SK-N-SH treated with all-trans-retinoic acid at 6 μM for 48 hours (cell line): ENCODE measurements around the gene MRPS21.

Experiments used
- ATAC-seq: fragments of 200-7000 bp; cut with Tn5 transposase; 3 replicates; pipeline ENCODE4 v1.9.1; 2020; ENCODE audit warnings: mild to moderate bottlenecking, moderate library complexity
- ARNTL ChIP-seq: fragments of 450-650 bp; formaldehyde crosslinking; IDR thresholded peaks from 2 replicates; pipeline ENCODE4 v1.5.0; 2020; ENCODE audit warnings: low read depth, mild to moderate bottlenecking, moderate library complexity, borderline replicate concordance
- BACH2 ChIP-seq: fragments of 250-450 bp; sonication (Bioruptor Pico); IDR thresholded peaks from 2 replicates; pipeline ENCODE4 v1.9.0; 2021; ENCODE audit warnings: mild to moderate bottlenecking, borderline replicate concordance
- CSDC2 ChIP-seq: fragments of 250-450 bp; sonication (Bioruptor Pico); IDR thresholded peaks from 2 replicates; pipeline ENCODE4 v1.5.0; 2020; ENCODE audit warnings: mild to moderate bottlenecking, moderate library complexity
- CSRNP3 ChIP-seq: fragments of 250-450 bp; sonication (Bioruptor Pico); IDR thresholded peaks from 2 replicates; pipeline ENCODE4 v1.5.1; 2021; ENCODE audit warnings: mild to moderate bottlenecking, moderate library complexity
- ESRRG ChIP-seq: fragments of 250-450 bp; sonication (Bioruptor Pico); IDR thresholded peaks from 2 replicates; pipeline ENCODE4 v1.6.1; 2021; ENCODE audit warnings: mild to moderate bottlenecking
- GLIS3 ChIP-seq: fragments of 250-450 bp; sonication (Bioruptor Pico); IDR thresholded peaks from 2 replicates; pipeline ENCODE4 v1.5.0; 2020; ENCODE audit warnings: mild to moderate bottlenecking, moderate library complexity
- ISL1 ChIP-seq: fragments of 250-450 bp; sonication (Bioruptor Pico); IDR thresholded peaks from 2 replicates; pipeline ENCODE4 v2.1.2; 2022; ENCODE audit warnings: mild to moderate bottlenecking, moderate library complexity
- OSR1 ChIP-seq: fragments of 250-450 bp; sonication (Bioruptor Pico); IDR thresholded peaks from 2 replicates; pipeline ENCODE4 v1.8.0; 2022; ENCODE audit warnings: moderate library complexity, mild to moderate bottlenecking, inconsistent platforms
- PATZ1 ChIP-seq: fragments of 250-450 bp; sonication (Bioruptor Pico); IDR thresholded peaks from 2 replicates; pipeline ENCODE4 v1.8.0; 2020; ENCODE audit warnings: mild to moderate bottlenecking, moderate library complexity, borderline replicate concordance
- POU6F1 ChIP-seq: fragments of 250-450 bp; sonication (Bioruptor Pico); IDR thresholded peaks from 2 replicates; pipeline ENCODE4 v1.8.0; 2021; ENCODE audit warnings: low read depth, mild to moderate bottlenecking, moderate library complexity, borderline replicate concordance
- PPARA ChIP-seq: fragments of 250-450 bp; sonication (Bioruptor Pico); IDR thresholded peaks from 2 replicates; pipeline ENCODE4 v1.5.0; 2020; ENCODE audit warnings: mild to moderate bottlenecking, borderline replicate concordance
- RARB ChIP-seq: fragments of 250-450 bp; sonication (Bioruptor Pico); IDR thresholded peaks from 2 replicates; pipeline ENCODE4 v1.8.0; 2021; ENCODE audit warnings: mild to moderate bottlenecking, moderate library complexity
- SNAI2 ChIP-seq: fragments of 250-450 bp; sonication (Bioruptor Pico); IDR thresholded peaks from 2 replicates; pipeline ENCODE4 v1.5.0; 2020; ENCODE audit warnings: mild to moderate bottlenecking, moderate library complexity
- ZC3H10 ChIP-seq: fragments of 250-450 bp; sonication (Bioruptor Pico); IDR thresholded peaks from 2 replicates; pipeline ENCODE4 v1.5.1; 2021; ENCODE audit warnings: mild to moderate bottlenecking, moderate library complexity
- ZFP3 ChIP-seq: fragments of 250-450 bp; sonication (Bioruptor Pico); IDR thresholded peaks from 2 replicates; pipeline ENCODE4 v1.5.0; 2020; ENCODE audit warnings: mild to moderate bottlenecking, moderate library complexity
- ZFP30 ChIP-seq: fragments of 450-650 bp; formaldehyde crosslinking; IDR thresholded peaks from 2 replicates; pipeline ENCODE4 v1.5.0; 2022; ENCODE audit warnings: mild to moderate bottlenecking, moderate library complexity
- ZNF565 ChIP-seq: fragments of 450-650 bp; formaldehyde crosslinking; conservative IDR thresholded peaks from 2 replicates; pipeline ENCODE4 v1.5.0; 2020; ENCODE audit warnings: low read depth, mild to moderate bottlenecking, moderate library complexity
- ZNF70 ChIP-seq: fragments of 450-650 bp; formaldehyde crosslinking; IDR thresholded peaks from 2 replicates; pipeline ENCODE4 v1.5.0; 2020; ENCODE audit warnings: mild to moderate bottlenecking, moderate library complexity
- ZNF8 ChIP-seq: fragments of 450-650 bp; formaldehyde crosslinking; IDR thresholded peaks from 2 replicates; pipeline ENCODE4 v1.5.0; 2020; ENCODE audit warnings: mild to moderate bottlenecking, moderate library complexity

Gene MRPS21

GRCh38 chr1:150293433-150294253 is at the start of gene MRPS21:
TSS of gene MRPS21 (plus strand) at chr1:150293861. CDS start at chr1:150294367, 506 bp downstream.
- peak; percentile 98 for ATAC-seq
- no peak for TF ChIP-seq ZC3H10
- TF ChIP-seq ZNF8 = no peak
- no peak for TF ChIP-seq ZFP30
- TF ChIP-seq RARB (CRISPR knock-in tag) = no peak
- TF ChIP-seq BACH2 = no peak
- no peak for TF ChIP-seq ISL1

GRCh38 chr1:150249936-150250335 is 43.7 kb upstream of the MRPS21 start:
- TF ChIP-seq ZFP30 = no peak
- no peak for TF ChIP-seq SNAI2 (CRISPR knock-in tag)
- no peak for TF ChIP-seq ISL1
- TF ChIP-seq ESRRG (CRISPR knock-in tag) = no peak
- TF ChIP-seq ARNTL (CRISPR knock-in tag) = no peak
- TF ChIP-seq RARB (CRISPR knock-in tag) = no peak
- no peak for TF ChIP-seq PATZ1 (CRISPR knock-in tag)
- no peak for TF ChIP-seq ZFP3
- TF ChIP-seq OSR1 = no peak
- TF ChIP-seq POU6F1 (CRISPR knock-in tag) = no peak
- TF ChIP-seq ZNF70 = no peak

GRCh38 chr1:150256198-150256553 is 37.5 kb upstream of the MRPS21 start:
- TF ChIP-seq OSR1 (no peak), POU6F1 (CRISPR knock-in tag) (no peak), ZNF70 (no peak), PATZ1 (CRISPR knock-in tag) (no peak), ZNF8 (no peak), ESRRG (CRISPR knock-in tag) (no peak), ARNTL (CRISPR knock-in tag) (no peak), RARB (CRISPR knock-in tag) (no peak), CSDC2 (CRISPR knock-in tag) (no peak), ISL1 (no peak), ZC3H10 (no peak), ZNF565 (CRISPR knock-in tag) (no peak), CSRNP3 (no peak), ZFP30 (no peak), SNAI2 (CRISPR knock-in tag) (no peak), GLIS3 (CRISPR knock-in tag) (no peak), ZFP3 (no peak), PPARA (CRISPR knock-in tag) (no peak)
- ATAC-seq = peak; percentile 5

More at GRCh38 chr1:150249936-150250335, 43.7 kb upstream of the MRPS21 start:
- ATAC-seq = no peak
